ENCODE data around the gene NIPAL4. TPM values are rescaled to one million over a fixed set of nuclear protein-coding genes. Genes with fewer than 3 reads are reported as not detected.

Gene NIPAL4
- total RNA-seq, 1 experiment from 2014 or later = 0.86 TPM

DNA sequence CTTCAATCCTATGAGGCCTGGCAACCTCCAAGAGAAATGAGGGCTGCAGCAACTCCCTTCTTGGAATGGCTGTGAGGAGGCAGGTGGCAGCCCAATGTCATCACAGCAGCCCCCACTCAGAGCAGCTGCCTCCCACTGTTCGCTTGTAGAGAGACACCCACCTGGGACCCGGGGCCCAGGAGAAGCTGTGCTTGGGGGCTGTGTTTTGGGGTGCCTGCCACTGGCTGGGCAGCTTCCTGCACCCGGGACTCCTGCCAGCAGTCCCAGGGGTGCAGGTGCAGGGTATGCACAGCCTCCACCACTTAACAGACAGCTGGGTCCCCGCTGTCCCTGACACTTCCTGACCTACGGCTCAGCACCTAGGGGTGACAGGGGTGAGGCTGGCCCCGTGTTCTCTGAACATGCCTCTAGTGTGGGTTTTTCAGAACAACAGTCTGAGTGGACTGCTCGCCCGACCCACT lies 26.2 kb downstream of the NIPAL4 start:
- Mint-ChIP-seq H3K27ac (ENCODE audit: unreplicated experiment) (no peak overlapping the region), H3K4me3 (ENCODE audit: unreplicated experiment) (no peak overlapping the region), H3K4me1 (ENCODE audit: low read depth, unreplicated experiment) (peaks cover 8% of the 10 kb centered on the region), H3K9me3 (ENCODE audit: unreplicated experiment) (no peaks in the 10 kb centered on the region), H3K36me3 (ENCODE audit: insufficient read depth, unreplicated experiment) (peaks cover 47% of the 10 kb centered on the region), H3K27me3 (ENCODE audit: insufficient read depth, unreplicated experiment) (no peaks in the 10 kb centered on the region)
- Histone ChIP-seq H3K9me3 (no peaks in the 10 kb centered on the region), H3K27me3 (replicated peaks; ENCODE audit: control insufficient read depth, insufficient read depth, low read length) (no peaks in the 10 kb centered on the region), H3K4me3 (ENCODE audit: low read depth, low read length) (no peak overlapping the region), H3K4me1 (no peaks in the 10 kb centered on the region), H3K36me3 (ENCODE audit: control insufficient read depth, insufficient read depth, low read length) (no peaks in the 10 kb centered on the region; the same call in 1 of the 2 replicates)
- intact Hi-C loops (cut with micrococcal nuclease; ENCODE audit: unreplicated experiment) = no loop called here
- TF ChIP-seq CTCF (IDR thresholded peaks at IDR 0.05; ENCODE audit: insufficient read depth in 1 of 2, low read depth in 1 of 2, low read length in 1 of 2, severe bottlenecking in 1 of 2, unreplicated experiment in 1 of 2) = no peak
- CTCF ChIA-PET = interaction anchor here (1.1 kb wide), 1 partner anchor 165 kb away, joined by 3 read pairs; the partner anchor contains the start of gene SOX30
- DNase-seq = no peak
- POLR2A ChIA-PET = no interaction called here
- BruUV-seq (replicated peaks) = no TSS peak

DNA sequence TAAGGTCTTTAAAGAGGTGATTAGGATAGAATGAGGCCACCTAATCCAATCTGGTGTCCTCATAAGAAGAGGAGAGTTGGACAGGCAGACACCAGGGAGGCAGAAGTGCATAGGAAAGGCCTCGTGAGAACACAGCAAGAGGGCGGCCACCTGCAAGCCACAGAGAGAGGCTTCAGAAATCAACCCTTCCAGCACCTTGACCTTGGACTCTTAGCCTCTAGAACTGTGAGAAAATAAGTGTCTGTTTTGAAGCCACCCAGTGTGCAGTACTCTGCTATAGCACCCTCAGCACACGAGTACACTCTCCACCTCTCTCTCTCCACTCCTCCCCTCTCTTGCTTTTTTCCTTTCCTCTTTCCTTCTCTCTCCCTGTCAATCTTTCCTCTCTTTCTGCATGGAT lies 26.8 kb downstream of the NIPAL4 start:
- no peaks in the 10 kb centered on the region for H3K4me1 ChIP-seq
- no peak overlapping the region for H3K4me3 Mint-ChIP-seq (ENCODE audit: unreplicated experiment)
- no peaks in the 10 kb centered on the region for H3K9me3 Mint-ChIP-seq (ENCODE audit: unreplicated experiment)
- CTCF ChIA-PET = no interaction called here
- no peak for DNase-seq
- H3K27ac Mint-ChIP-seq (ENCODE audit: unreplicated experiment) = no peak overlapping the region
- no peaks in the 10 kb centered on the region for H3K27me3 ChIP-seq (replicated peaks; ENCODE audit: control insufficient read depth, insufficient read depth, low read length)
- no peaks in the 10 kb centered on the region for H3K27me3 Mint-ChIP-seq (ENCODE audit: insufficient read depth, unreplicated experiment)
- POLR2A ChIA-PET = no interaction called here
- no peaks in the 10 kb centered on the region; the same call in none of the 2 replicates for H3K36me3 ChIP-seq (ENCODE audit: control insufficient read depth, insufficient read depth, low read length)
- BruUV-seq (replicated peaks) = no TSS peak
- H3K36me3 Mint-ChIP-seq (ENCODE audit: insufficient read depth, unreplicated experiment) = peaks cover 47% of the 10 kb centered on the region
- H3K4me3 ChIP-seq (ENCODE audit: low read depth, low read length) = no peak overlapping the region
- peaks cover 8% of the 10 kb centered on the region for H3K4me1 Mint-ChIP-seq (ENCODE audit: low read depth, unreplicated experiment)
- TF ChIP-seq CTCF (IDR thresholded peaks at IDR 0.05; ENCODE audit: insufficient read depth in 1 of 2, low read depth in 1 of 2, low read length in 1 of 2, severe bottlenecking in 1 of 2, unreplicated experiment in 1 of 2) = no peak
- intact Hi-C loops (cut with micrococcal nuclease; ENCODE audit: unreplicated experiment) = no loop called here
- H3K9me3 ChIP-seq = no peaks in the 10 kb centered on the region

DNA sequence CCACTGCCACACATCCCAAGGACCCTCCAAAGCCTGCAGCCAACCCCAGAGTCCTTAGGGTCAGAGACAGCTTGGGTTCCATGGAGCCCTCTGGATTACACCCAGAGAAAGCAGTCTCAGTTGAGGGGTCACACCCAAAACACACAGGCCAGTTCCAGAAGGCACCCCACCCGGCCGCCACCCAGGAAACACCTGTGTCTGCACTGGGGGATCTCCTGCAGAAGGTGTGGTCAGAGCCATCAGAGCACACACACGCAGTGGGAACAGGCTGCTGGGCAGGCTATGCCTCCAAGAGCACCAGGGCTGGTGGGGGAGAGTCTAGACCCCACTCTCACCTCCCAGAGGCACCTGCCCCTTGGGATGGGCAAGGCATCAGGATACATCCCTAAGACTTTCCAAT lies 27.3 kb downstream of the NIPAL4 start:
- POLR2A ChIA-PET = no interaction called here
- Mint-ChIP-seq H3K4me3 (ENCODE audit: unreplicated experiment) (no peak overlapping the region), H3K36me3 (ENCODE audit: insufficient read depth, unreplicated experiment) (peaks cover 47% of the 10 kb centered on the region), H3K4me1 (ENCODE audit: low read depth, unreplicated experiment) (peaks cover 8% of the 10 kb centered on the region), H3K9me3 (ENCODE audit: unreplicated experiment) (no peaks in the 10 kb centered on the region), H3K27ac (ENCODE audit: unreplicated experiment) (no peak overlapping the region), H3K27me3 (ENCODE audit: insufficient read depth, unreplicated experiment) (no peaks in the 10 kb centered on the region)
- Histone ChIP-seq H3K4me1 (no peaks in the 10 kb centered on the region), H3K36me3 (ENCODE audit: control insufficient read depth, insufficient read depth, low read length) (no peaks in the 10 kb centered on the region; the same call in none of the 2 replicates), H3K9me3 (no peaks in the 10 kb centered on the region), H3K27me3 (replicated peaks; ENCODE audit: control insufficient read depth, insufficient read depth, low read length) (no peaks in the 10 kb centered on the region), H3K4me3 (ENCODE audit: low read depth, low read length) (no peak overlapping the region)
- TF ChIP-seq CTCF (IDR thresholded peaks at IDR 0.05; ENCODE audit: insufficient read depth in 1 of 2, low read depth in 1 of 2, low read length in 1 of 2, severe bottlenecking in 1 of 2, unreplicated experiment in 1 of 2) = no peak
- intact Hi-C loops (cut with micrococcal nuclease; ENCODE audit: unreplicated experiment) = no loop called here
- DNase-seq = no peak
- CTCF ChIA-PET = no interaction called here
- no TSS peak for BruUV-seq (replicated peaks)
